NB4 (cell line): Measurements from ENCODE around the gene TRAF3IP3.

Source experiments
- CTCF ChIP-seq: IDR thresholded peaks from one replicate; pipeline ENCODE4 v1.5.1; 2012; ENCODE audit warnings: low read depth, low read length
- POLR2A ChIP-seq: IDR thresholded peaks from 2 replicates; pipeline ENCODE4 v1.6.1; 2011; ENCODE audit warnings: mild to moderate bottlenecking; ENCODE audit not compliant: insufficient read length; ENCODE audit errors: extremely low read depth
- TF ChIP-seq, protein P1 (sequence below): IDR thresholded peaks from 2 replicates; pipeline ENCODE4 v1.6.1; 2011; ENCODE audit warnings: low read depth, low read length

DNA sequence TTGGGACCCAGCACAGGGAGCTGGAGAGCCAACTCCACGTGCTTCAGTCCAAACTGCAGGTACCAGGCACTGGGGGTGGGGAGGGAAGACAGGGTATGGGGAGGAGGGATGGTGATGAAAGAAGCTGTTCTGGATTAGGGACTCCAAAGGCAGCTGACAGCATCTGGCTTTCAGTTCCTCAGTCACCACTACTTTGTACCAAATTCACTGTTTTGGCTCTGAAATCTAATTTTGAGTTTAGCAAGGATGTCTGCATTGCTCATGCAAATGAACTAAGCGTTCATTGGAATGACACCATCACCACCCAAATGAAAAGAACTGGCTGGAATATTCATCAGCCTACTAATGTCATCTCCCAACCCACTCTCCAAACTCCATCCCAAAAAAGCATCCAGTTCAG lies 19.8 kb downstream of the TRAF3IP3 start:
- TF ChIP-seq POLR2A (no peak), CTCF (no peak)
- TF ChIP-seq, protein P1, sequence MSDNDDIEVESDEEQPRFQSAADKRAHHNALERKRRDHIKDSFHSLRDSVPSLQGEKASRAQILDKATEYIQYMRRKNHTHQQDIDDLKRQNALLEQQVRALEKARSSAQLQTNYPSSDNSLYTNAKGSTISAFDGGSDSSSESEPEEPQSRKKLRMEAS = no peak
